NCI-H2196 (cell line): ENCODE measurements around the gene BEAN1.

Experiments
- DNase-seq: peaks from one replicate; lab custom pipeline; 2025; ENCODE audit not compliant: unreplicated experiment; lab: John Stamatoyannopoulos, UW

Gene BEAN1

GRCh38 chr16:66469291-66469946 is 42.3 kb downstream of the BEAN1 start:
- DNase-seq: no peak

- no peak for DNase-seq
Measured at GRCh38 chr16:66469947-66470546, 43.0 kb downstream of the BEAN1 start.

- no peak for DNase-seq
Measured at GRCh38 chr16:66470556-66470955, 43.5 kb downstream of the BEAN1 start.

- DNase-seq: no peak
Measured at GRCh38 chr16:66471264-66471663, 44.2 kb downstream of the BEAN1 start.

- no peak for DNase-seq
Measured at GRCh38 chr16:66471716-66472393, 44.8 kb downstream of the BEAN1 start.

- no peak for DNase-seq
Measured at GRCh38 chr16:66473051-66473571, 46.0 kb downstream of the BEAN1 start.

- peak; percentile 65 for DNase-seq
Measured at GRCh38 chr16:66473654-66474519, 46.8 kb downstream of the BEAN1 start.

- DNase-seq: peak; percentile 41
Measured at GRCh38 chr16:66474750-66475199, 47.7 kb downstream of the BEAN1 start.

- DNase-seq: no peak
Measured at GRCh38 chr16:66475232-66475631, 48.1 kb downstream of the BEAN1 start.

GRCh38 chr16:66476328-66477027 is 49.4 kb downstream of the BEAN1 start:
- peak; percentile 12 for DNase-seq

- no peak for DNase-seq
Measured at GRCh38 chr16:66477028-66477515, 50.0 kb downstream of the BEAN1 start.

- no peak for DNase-seq
Measured at GRCh38 chr16:66478733-66479511, 51.8 kb downstream of the BEAN1 start.

- no peak for DNase-seq
Measured at GRCh38 chr16:66479661-66480264, 52.7 kb downstream of the BEAN1 start.

- no peak for DNase-seq
Measured at GRCh38 chr16:66480265-66481080, 53.4 kb downstream of the BEAN1 start.

- DNase-seq: no peak
Measured at GRCh38 chr16:66481081-66481942, 54.2 kb downstream of the BEAN1 start.

GRCh38 chr16:66481943-66482390 is 54.9 kb downstream of the BEAN1 start:
- DNase-seq: no peak
